T-helper 2 cell treated with Interferon-gamma antibody and Interleukin-4, amounts not matched to agents 5 μg/mL and 100 μg/mL, for 36 hours (primary cell): ENCODE measurements around the gene TFR2.
A peak's percentile ranks its signal among the peaks of the same experiment; 100 is the strongest.
"Not testable (repeated sequence)": the region's sequence is repeated elsewhere in the genome, so short reads cannot be mapped to it uniquely, and the experiment has no call there.

Source experiments
- DNase-seq: peaks from one replicate; pipeline ENCODE4 v3.0.0; 2021; ENCODE audit warnings: low spot score
- H3K27ac Mint-ChIP-seq: one replicate; pipeline ENCODE4 v1.8.0; 2021; ENCODE audit warnings: mild to moderate bottlenecking, mixed read lengths
- H3K27me3 Mint-ChIP-seq: one replicate; pipeline ENCODE4 v1.8.0; 2021; ENCODE audit warnings: low read depth, mixed read lengths
- H3K36me3 Mint-ChIP-seq: one replicate; pipeline ENCODE4 v1.8.0; 2021; ENCODE audit warnings: low read depth, mixed read lengths
- H3K4me1 Mint-ChIP-seq: one replicate; pipeline ENCODE4 v1.8.0; 2021; ENCODE audit warnings: low read depth, mixed read lengths
- H3K4me3 Mint-ChIP-seq: one replicate; pipeline ENCODE4 v1.8.0; 2022; ENCODE audit warnings: mild to moderate bottlenecking, moderate library complexity, mixed read lengths
- H3K9me3 Mint-ChIP-seq: one replicate; pipeline ENCODE4 v1.8.0; 2021; ENCODE audit warnings: mixed read lengths

The TFR2 gene

DNA sequence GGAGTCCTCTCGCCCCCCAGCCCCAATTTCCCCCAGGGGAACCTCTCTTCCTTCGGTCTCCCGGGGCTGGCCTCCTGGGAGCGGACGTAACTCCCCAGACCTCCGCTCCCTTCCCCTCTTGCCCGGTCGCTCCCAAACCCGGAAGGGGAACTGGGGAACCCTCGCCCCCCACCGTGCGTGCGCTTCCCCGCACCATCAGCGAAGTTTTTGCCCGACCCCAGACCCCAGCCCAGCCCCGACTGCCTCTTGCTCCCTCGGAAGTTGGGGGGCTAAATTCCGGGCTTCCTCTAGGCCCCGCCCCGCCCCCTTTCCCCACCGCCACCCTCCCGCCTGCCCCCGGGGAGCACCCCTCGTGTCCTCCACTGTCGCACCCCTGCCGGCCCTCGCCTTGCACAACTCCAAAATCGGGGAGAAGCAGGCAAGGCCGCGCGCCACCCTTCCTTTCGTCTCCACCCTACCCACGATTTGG lies 32.6 kb upstream of the TFR2 start:
- no peaks in the 10 kb centered on the region for H3K9me3 Mint-ChIP-seq
- peak overlapping the region; percentile 94 for H3K27ac Mint-ChIP-seq
- H3K36me3 Mint-ChIP-seq = peaks cover 23% of the 10 kb centered on the region
- peaks cover 4% of the 10 kb centered on the region for H3K4me1 Mint-ChIP-seq
- H3K27me3 Mint-ChIP-seq = peaks cover 17% of the 10 kb centered on the region
- peak overlapping the region; percentile 95 for H3K4me3 Mint-ChIP-seq
- peak; percentile 25 for DNase-seq

- peaks cover 4% of the 10 kb centered on the region for H3K4me1 Mint-ChIP-seq
- peak within 1 kb of the TSS; percentile 95 for H3K4me3 Mint-ChIP-seq
Measured at GRCh38 chr7:100673302-100673941, 32.1 kb upstream of the TFR2 start, which contains the start of gene GNB2. TSS of gene GNB2 (plus strand) at chr7:100673740. CDS start at chr7:100676266, 2,526 bp downstream.

GRCh38 chr7:100671353-100672327 lies 30.3 kb upstream of the TFR2 start:
- Mint-ChIP-seq H3K27ac (peak overlapping the region; percentile 62), H3K4me3 (no peak overlapping the region), H3K9me3 (no peaks in the 10 kb centered on the region), H3K27me3 (peaks cover 20% of the 10 kb centered on the region), H3K36me3 (peaks cover 9% of the 10 kb centered on the region), H3K4me1 (peaks cover 4% of the 10 kb centered on the region)
- no peak for DNase-seq

More at GRCh38 chr7:100673302-100673941, 32.1 kb upstream of the TFR2 start, which contains the start of gene GNB2:
- H3K27ac Mint-ChIP-seq = peak within 1 kb of the TSS; percentile 95
- H3K36me3 Mint-ChIP-seq = peaks cover 21% of the 10 kb centered on the region
- peak; percentile 99 for DNase-seq
- no peaks in the 10 kb centered on the region for H3K9me3 Mint-ChIP-seq
- H3K27me3 Mint-ChIP-seq = peaks cover 17% of the 10 kb centered on the region

DNA sequence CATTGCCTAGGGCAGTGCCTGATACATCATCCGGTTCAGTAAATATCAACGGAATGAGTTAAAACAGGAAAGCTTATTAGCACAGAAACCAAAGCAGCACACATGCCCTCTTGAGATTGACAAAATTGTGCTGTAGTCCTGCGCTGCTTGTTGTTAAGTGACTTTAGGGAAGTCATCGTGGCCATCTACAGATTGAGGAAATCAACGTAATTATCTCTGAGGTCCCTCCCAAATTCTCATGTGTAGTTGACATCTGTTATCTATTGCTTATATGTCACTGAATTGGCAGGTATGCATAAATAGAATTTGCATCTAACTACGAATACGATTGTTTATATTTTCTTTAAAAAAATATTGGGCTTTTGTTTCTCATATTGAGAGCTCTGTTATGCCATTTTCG lies 28.7 kb upstream of the TFR2 start:
- peaks cover 20% of the 10 kb centered on the region for H3K27me3 Mint-ChIP-seq
- no peaks in the 10 kb centered on the region for H3K4me1 Mint-ChIP-seq
- peaks cover 3% of the 10 kb centered on the region for H3K36me3 Mint-ChIP-seq
- H3K4me3 Mint-ChIP-seq = no peak overlapping the region
- H3K9me3 Mint-ChIP-seq = no peaks in the 10 kb centered on the region
- no peak overlapping the region for H3K27ac Mint-ChIP-seq
- DNase-seq = no peak

DNA sequence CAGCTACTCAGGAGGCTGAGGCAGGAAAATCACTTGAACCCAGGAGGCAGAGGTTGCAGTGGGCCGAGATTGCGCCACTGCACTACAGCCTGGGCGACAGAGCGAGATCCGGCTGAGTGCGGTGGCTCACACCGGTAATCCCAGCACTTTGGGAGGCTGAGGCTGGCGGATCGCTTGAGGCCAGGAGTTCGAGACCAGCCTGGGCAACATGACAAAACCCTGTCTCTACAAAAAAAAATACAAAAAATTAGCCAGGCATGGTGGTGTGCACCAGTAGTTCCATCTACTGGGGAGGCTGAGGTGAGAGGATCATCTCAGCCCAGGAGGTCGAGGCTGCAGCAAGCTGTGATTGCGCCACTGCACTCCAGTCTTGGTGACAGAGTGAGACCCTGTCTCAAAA lies 27.8 kb upstream of the TFR2 start:
- not testable (repeated sequence) for H3K4me3 Mint-ChIP-seq, H3K27ac Mint-ChIP-seq, H3K36me3 Mint-ChIP-seq, DNase-seq, H3K9me3 Mint-ChIP-seq, H3K4me1 Mint-ChIP-seq
- peaks cover 20% of the 10 kb centered on the region for H3K27me3 Mint-ChIP-seq

DNA sequence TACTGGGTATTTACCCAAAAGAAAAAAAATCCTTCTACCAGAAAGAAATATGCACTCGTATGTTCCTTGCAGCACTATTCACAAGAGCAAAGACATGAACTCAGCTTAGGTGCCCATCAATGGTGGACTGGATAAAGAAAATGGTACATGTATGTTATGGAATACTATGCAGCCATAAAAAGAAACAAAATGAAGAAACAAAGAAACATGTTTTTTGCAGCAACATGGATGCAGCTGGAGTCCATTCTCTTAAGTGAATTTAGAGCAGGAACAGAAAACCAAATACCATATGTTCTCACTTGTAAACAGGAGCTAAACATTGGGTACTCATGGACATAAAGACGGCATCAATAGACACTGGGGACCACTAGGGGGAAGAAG lies 26.7 kb upstream of the TFR2 start:
- H3K4me1 Mint-ChIP-seq = no peaks in the 10 kb centered on the region
- H3K9me3 Mint-ChIP-seq = no peaks in the 10 kb centered on the region
- peaks cover 20% of the 10 kb centered on the region for H3K27me3 Mint-ChIP-seq
- no peaks in the 10 kb centered on the region for H3K36me3 Mint-ChIP-seq
- no peak overlapping the region for H3K4me3 Mint-ChIP-seq
- no peak for DNase-seq
- H3K27ac Mint-ChIP-seq = no peak overlapping the region

- H3K4me3 Mint-ChIP-seq = no peak overlapping the region
Measured at GRCh38 chr7:100667331-100668068, 26.1 kb upstream of the TFR2 start.

DNA sequence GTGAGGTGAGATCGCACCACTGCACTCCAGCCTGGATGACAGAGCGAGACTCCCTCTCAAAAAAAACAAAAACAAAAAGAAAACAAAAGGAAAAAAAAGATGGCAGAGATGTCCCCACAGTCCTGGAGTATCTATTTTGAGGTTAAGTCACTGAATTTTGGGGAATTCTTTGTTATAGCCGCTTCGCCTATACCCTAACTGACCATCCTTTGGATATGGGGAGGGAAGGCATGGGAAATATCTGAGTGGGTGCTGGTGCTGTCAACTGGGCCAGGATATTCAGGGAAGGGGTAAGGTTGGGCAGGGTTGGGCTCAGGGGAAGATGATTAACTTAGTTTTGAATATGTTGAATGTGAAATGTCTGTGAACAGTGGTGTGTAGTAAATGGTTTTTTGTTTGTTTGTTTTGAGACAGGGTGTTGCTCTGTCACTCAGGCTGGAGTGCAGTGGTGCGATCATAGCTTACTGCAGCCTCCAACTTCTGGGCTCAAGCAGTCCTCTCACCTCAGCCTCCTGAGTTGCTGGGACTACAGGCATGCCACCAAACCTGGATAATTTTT lies 23.9 kb upstream of the TFR2 start:
- Mint-ChIP-seq H3K36me3 (no peaks in the 10 kb centered on the region), H3K4me3 (no peak overlapping the region), H3K9me3 (no peaks in the 10 kb centered on the region), H3K27ac (no peak overlapping the region), H3K27me3 (peaks cover 14% of the 10 kb centered on the region), H3K4me1 (no peaks in the 10 kb centered on the region)
- no peak for DNase-seq

More at GRCh38 chr7:100667331-100668068, 26.1 kb upstream of the TFR2 start:
- H3K27ac Mint-ChIP-seq = no peak overlapping the region
- H3K9me3 Mint-ChIP-seq = no peaks in the 10 kb centered on the region
- H3K36me3 Mint-ChIP-seq = no peaks in the 10 kb centered on the region
- DNase-seq = no peak
- H3K4me1 Mint-ChIP-seq = no peaks in the 10 kb centered on the region
- peaks cover 20% of the 10 kb centered on the region for H3K27me3 Mint-ChIP-seq

- H3K36me3 Mint-ChIP-seq, DNase-seq, H3K27ac Mint-ChIP-seq, H3K9me3 Mint-ChIP-seq, H3K4me3 Mint-ChIP-seq, H3K4me1 Mint-ChIP-seq: not testable (repeated sequence)
- peaks cover 18% of the 10 kb centered on the region for H3K27me3 Mint-ChIP-seq
Measured at GRCh38 chr7:100662194-100662776, 20.9 kb upstream of the TFR2 start.

- H3K36me3 Mint-ChIP-seq = no peaks in the 10 kb centered on the region
- H3K27me3 Mint-ChIP-seq = peaks cover 30% of the 10 kb centered on the region
- no peaks in the 10 kb centered on the region for H3K9me3 Mint-ChIP-seq
- DNase-seq = peak; percentile 71
- no peak within 1 kb of the TSS for H3K27ac Mint-ChIP-seq
- H3K4me3 Mint-ChIP-seq = no peak within 1 kb of the TSS
- H3K4me1 Mint-ChIP-seq = no peaks in the 10 kb centered on the region
Measured at GRCh38 chr7:100655908-100656674, 14.7 kb upstream of the TFR2 start, which contains the start of gene ACTL6B. TSS of gene ACTL6B (minus strand) at chr7:100656448. CDS start at chr7:100656354, 94 bp downstream.

GRCh38 chr7:100654908-100655831 lies 13.8 kb upstream of the TFR2 start:
- H3K36me3 Mint-ChIP-seq = no peaks in the 10 kb centered on the region
- H3K9me3 Mint-ChIP-seq = no peaks in the 10 kb centered on the region
- H3K27me3 Mint-ChIP-seq = peaks cover 28% of the 10 kb centered on the region
- no peaks in the 10 kb centered on the region for H3K4me1 Mint-ChIP-seq
- H3K27ac Mint-ChIP-seq = no peak overlapping the region
- no peak overlapping the region for H3K4me3 Mint-ChIP-seq
- no peak for DNase-seq
